ENCODE measurements around the gene CEP85L.

The CEP85L gene

GRCh38 chr6:118554698-118555097 is 96.7 kb downstream of the CEP85L start:
- no peak overlapping the region for H3K9ac ChIP-seq (ENCODE audit: low read length in 2 of 2)
- no peaks in the 10 kb centered on the region for H3K27me3 ChIP-seq (ENCODE audit: control insufficient read depth in 1 of 2, insufficient read depth in 2 of 2, low read length in 2 of 2)
- peaks cover 3% of the 10 kb centered on the region for H3K4me1 ChIP-seq (ENCODE audit: control insufficient read depth, insufficient read depth, low read length)
- no peak overlapping the region for H3K27ac ChIP-seq (ENCODE audit: low read length)
- no peaks in the 10 kb centered on the region for H3K9me3 ChIP-seq (ENCODE audit: control insufficient read depth in 2 of 2, low read length in 2 of 2)
- H3K36me3 ChIP-seq (ENCODE audit: control insufficient read depth in 2 of 2, insufficient read depth in 2 of 2, low read length in 2 of 2) = peaks cover 1 to 10% of the 10 kb centered on the region in 2 donors
- peak overlapping the region; percentile 0 to 8 for H3K4me3 ChIP-seq (ENCODE audit: low read length in 2 of 2)

GRCh38 chr6:118553132-118553531 is 98.3 kb downstream of the CEP85L start:
- Histone ChIP-seq H3K27ac (ENCODE audit: low read length) (no peak overlapping the region), H3K9me3 (ENCODE audit: control insufficient read depth in 2 of 2, low read length in 2 of 2) (no peaks in the 10 kb centered on the region), H3K36me3 (ENCODE audit: control insufficient read depth in 2 of 2, insufficient read depth in 2 of 2, low read length in 2 of 2) (peaks cover 0 to 3% of the 10 kb centered on the region in 2 donors), H3K27me3 (ENCODE audit: control insufficient read depth in 1 of 2, insufficient read depth in 2 of 2, low read length in 2 of 2) (no peaks in the 10 kb centered on the region), H3K4me3 (ENCODE audit: low read length in 2 of 2) (peak overlapping the region; percentile 69 to 71), H3K9ac (ENCODE audit: low read length in 2 of 2) (peak overlapping the region in 1 of 2 donors; percentile 39), H3K4me1 (ENCODE audit: control insufficient read depth, insufficient read depth, low read length) (peaks cover 3% of the 10 kb centered on the region)

GRCh38 chr6:118551063-118552053 is 100.0 kb downstream of the CEP85L start:
- Histone ChIP-seq H3K4me1 (ENCODE audit: control insufficient read depth, insufficient read depth, low read length) (no peaks in the 10 kb centered on the region), H3K36me3 (ENCODE audit: control insufficient read depth in 2 of 2, insufficient read depth in 2 of 2, low read length in 2 of 2) (peaks cover 0 to 3% of the 10 kb centered on the region in 2 donors), H3K27ac (ENCODE audit: low read length) (no peak overlapping the region), H3K27me3 (ENCODE audit: control insufficient read depth in 1 of 2, insufficient read depth in 2 of 2, low read length in 2 of 2) (no peaks in the 10 kb centered on the region), H3K4me3 (ENCODE audit: low read length in 2 of 2) (peak overlapping the region; percentile 69 to 71), H3K9me3 (ENCODE audit: control insufficient read depth in 2 of 2, low read length in 2 of 2) (no peaks in the 10 kb centered on the region), H3K9ac (ENCODE audit: low read length in 2 of 2) (peak overlapping the region in 1 of 2 donors; percentile 61)

DNA sequence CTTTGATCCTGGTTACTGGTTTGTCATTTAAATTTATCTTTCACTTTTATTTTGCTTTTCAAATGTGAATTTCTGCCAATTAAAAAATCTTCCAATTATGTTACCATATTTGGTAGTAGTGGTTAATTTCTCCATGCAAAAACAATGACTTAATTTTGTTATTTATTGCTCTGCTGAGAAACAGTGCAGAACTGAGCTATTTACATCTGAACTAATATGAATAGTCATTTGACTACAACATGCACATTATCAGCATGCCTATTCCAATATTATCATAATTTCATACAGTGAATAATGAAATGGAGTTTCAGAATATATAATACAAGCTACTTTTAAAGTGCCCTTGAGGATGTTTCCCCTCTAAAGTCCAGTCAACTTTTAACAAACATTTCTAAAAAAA is 102.8 kb downstream of the CEP85L start:
- H3K4me3 ChIP-seq (ENCODE audit: low read length in 2 of 2) = peak overlapping the region; percentile 67 to 71
- no peaks in the 10 kb centered on the region for H3K9me3 ChIP-seq (ENCODE audit: control insufficient read depth in 2 of 2, low read length in 2 of 2)
- peak overlapping the region; percentile 31 for H3K27ac ChIP-seq (ENCODE audit: low read length)
- no peaks in the 10 kb centered on the region for H3K36me3 ChIP-seq (ENCODE audit: control insufficient read depth in 2 of 2, insufficient read depth in 2 of 2, low read length in 2 of 2)
- peak overlapping the region; percentile 43 to 67 for H3K9ac ChIP-seq (ENCODE audit: low read length in 2 of 2)
- no peaks in the 10 kb centered on the region for H3K4me1 ChIP-seq (ENCODE audit: control insufficient read depth, insufficient read depth, low read length)
- H3K27me3 ChIP-seq (ENCODE audit: control insufficient read depth in 1 of 2, insufficient read depth in 2 of 2, low read length in 2 of 2) = no peaks in the 10 kb centered on the region

- Histone ChIP-seq H3K36me3 (ENCODE audit: control insufficient read depth in 2 of 2, insufficient read depth in 2 of 2, low read length in 2 of 2) (no peaks in the 10 kb centered on the region), H3K9ac (ENCODE audit: low read length in 2 of 2) (peak within 1 kb of the TSS; percentile 55 to 67), H3K4me1 (ENCODE audit: control insufficient read depth, insufficient read depth, low read length) (no peaks in the 10 kb centered on the region), H3K9me3 (ENCODE audit: control insufficient read depth in 2 of 2, low read length in 2 of 2) (no peaks in the 10 kb centered on the region), H3K27ac (ENCODE audit: low read length) (peak within 1 kb of the TSS; percentile 61), H3K27me3 (ENCODE audit: control insufficient read depth in 1 of 2, insufficient read depth in 2 of 2, low read length in 2 of 2) (no peaks in the 10 kb centered on the region), H3K4me3 (ENCODE audit: low read length in 2 of 2) (peak within 1 kb of the TSS; percentile 67 to 71)
Observed at GRCh38 chr6:118548136-118548535, 103.3 kb downstream of the CEP85L start, which contains the start of gene PLN. Gene PLN, plus strand, starts transcription at chr6:118548296. Its CDS starts 10,626 bp downstream, at chr6:118558922.

DNA sequence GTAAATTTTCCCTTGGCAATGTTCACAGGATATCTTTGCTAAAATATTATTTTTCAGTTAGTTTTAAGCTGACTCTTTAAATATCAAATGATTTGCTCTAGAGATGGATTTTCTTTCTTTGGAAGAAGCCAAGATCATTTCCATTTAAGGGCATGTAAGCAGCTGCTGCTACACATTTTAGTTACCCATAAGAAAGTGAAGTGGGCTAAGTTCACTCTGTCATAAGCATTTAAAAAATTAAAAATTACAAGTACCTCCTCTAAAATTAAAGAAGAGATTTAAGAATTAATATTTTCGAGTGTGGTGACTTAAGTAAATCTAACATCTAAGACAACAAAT is 104.5 kb downstream of the CEP85L start:
- H3K4me1 ChIP-seq (ENCODE audit: control insufficient read depth, insufficient read depth, low read length) = no peaks in the 10 kb centered on the region
- H3K27ac ChIP-seq (ENCODE audit: low read length) = peak overlapping the region; percentile 61
- no peaks in the 10 kb centered on the region for H3K36me3 ChIP-seq (ENCODE audit: control insufficient read depth in 2 of 2, insufficient read depth in 2 of 2, low read length in 2 of 2)
- no peaks in the 10 kb centered on the region for H3K9me3 ChIP-seq (ENCODE audit: control insufficient read depth in 2 of 2, low read length in 2 of 2)
- no peaks in the 10 kb centered on the region for H3K27me3 ChIP-seq (ENCODE audit: control insufficient read depth in 1 of 2, insufficient read depth in 2 of 2, low read length in 2 of 2)
- H3K9ac ChIP-seq (ENCODE audit: low read length in 2 of 2) = peak overlapping the region; percentile 55 to 67
- peak overlapping the region; percentile 21 to 71 for H3K4me3 ChIP-seq (ENCODE audit: low read length in 2 of 2)

DNA sequence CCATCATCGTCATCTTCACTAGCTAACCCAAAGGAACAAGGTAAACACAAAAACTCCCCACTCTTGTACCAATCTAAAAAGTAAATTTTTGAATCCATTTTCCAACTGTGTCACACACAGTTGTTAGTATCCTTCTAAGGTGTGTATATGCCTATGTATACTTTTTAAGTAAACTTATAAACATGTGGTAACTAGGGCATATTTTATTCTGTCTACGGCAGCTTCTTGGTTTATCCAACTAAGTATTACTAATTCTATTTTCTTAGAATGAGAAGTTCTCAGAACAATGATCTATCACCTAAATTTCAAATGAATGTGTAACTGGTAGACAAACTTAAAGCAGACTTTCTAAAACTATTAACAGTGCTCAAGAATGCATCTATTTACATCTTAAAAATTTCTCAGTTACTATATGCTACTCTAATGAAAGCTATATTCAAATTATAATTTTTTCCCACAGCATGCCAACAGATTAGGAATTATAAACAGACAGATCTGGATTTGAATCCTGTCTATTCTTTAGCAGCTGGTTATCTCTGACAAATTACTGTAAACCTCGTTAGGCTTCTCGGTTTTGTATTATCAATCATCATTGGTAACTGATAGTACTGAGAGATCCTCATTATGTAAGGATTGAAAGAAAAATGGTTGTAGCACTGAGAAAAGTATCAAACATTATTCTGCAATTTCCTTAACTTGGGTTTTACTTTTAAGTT is 105.1 kb downstream of the CEP85L start:
- no peaks in the 10 kb centered on the region for H3K4me1 ChIP-seq (ENCODE audit: control insufficient read depth, insufficient read depth, low read length)
- H3K27me3 ChIP-seq (ENCODE audit: control insufficient read depth in 1 of 2, insufficient read depth in 2 of 2, low read length in 2 of 2) = no peaks in the 10 kb centered on the region
- H3K9ac ChIP-seq (ENCODE audit: low read length in 2 of 2) = peak overlapping the region; percentile 1 to 67
- peak overlapping the region in 1 of 2 donors; percentile 21 for H3K4me3 ChIP-seq (ENCODE audit: low read length in 2 of 2)
- H3K9me3 ChIP-seq (ENCODE audit: control insufficient read depth in 2 of 2, low read length in 2 of 2) = no peaks in the 10 kb centered on the region
- H3K27ac ChIP-seq (ENCODE audit: low read length) = peak overlapping the region; percentile 61
- H3K36me3 ChIP-seq (ENCODE audit: control insufficient read depth in 2 of 2, insufficient read depth in 2 of 2, low read length in 2 of 2) = no peaks in the 10 kb centered on the region

- Histone ChIP-seq H3K9me3 (ENCODE audit: control insufficient read depth in 2 of 2, low read length in 2 of 2) (no peaks in the 10 kb centered on the region), H3K27me3 (ENCODE audit: control insufficient read depth in 1 of 2, insufficient read depth in 2 of 2, low read length in 2 of 2) (no peaks in the 10 kb centered on the region), H3K4me3 (ENCODE audit: low read length in 2 of 2) (no peak overlapping the region), H3K9ac (ENCODE audit: low read length in 2 of 2) (no peak overlapping the region), H3K36me3 (ENCODE audit: control insufficient read depth in 2 of 2, insufficient read depth in 2 of 2, low read length in 2 of 2) (no peaks in the 10 kb centered on the region), H3K27ac (ENCODE audit: low read length) (no peak overlapping the region), H3K4me1 (ENCODE audit: control insufficient read depth, insufficient read depth, low read length) (no peaks in the 10 kb centered on the region)
Observed at GRCh38 chr6:118544105-118544504, 107.3 kb downstream of the CEP85L start.

DNA sequence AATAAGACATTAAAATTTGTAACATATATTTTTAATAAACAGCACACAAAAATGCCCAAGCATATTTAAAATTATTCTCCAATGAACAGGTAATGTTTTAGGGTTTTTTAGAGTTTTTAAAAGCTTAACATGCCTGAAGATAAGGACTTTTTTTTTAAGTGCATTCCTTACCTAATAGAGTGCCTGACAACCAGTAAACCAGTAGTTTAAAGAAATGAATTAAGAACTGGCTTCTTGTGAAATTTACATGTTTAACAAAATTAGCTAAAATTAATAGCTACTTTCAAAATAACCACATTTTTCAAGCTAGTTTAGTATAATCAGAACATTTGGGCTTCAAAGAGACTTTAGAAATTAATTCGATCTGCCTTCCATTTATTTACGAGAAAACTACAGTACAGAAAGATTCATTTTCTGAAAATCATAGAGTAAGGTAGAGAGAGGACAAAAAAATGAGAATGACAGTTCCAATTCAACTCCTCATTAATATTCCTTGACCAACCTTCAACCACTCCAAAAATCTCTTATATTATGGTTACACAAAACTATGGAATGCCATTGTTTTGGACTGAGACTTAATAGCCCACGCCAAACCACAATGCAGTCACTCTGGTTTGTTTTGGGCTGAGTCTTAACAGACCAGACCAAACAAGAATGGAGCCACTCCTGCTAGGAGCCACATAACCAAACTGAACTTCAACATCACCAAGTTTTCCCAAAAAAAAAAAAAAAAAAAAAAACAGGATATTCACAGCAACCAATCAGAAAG is 109.0 kb downstream of the CEP85L start:
- Histone ChIP-seq H3K27ac (ENCODE audit: low read length) (no peak overlapping the region), H3K4me1 (ENCODE audit: control insufficient read depth, insufficient read depth, low read length) (no peaks in the 10 kb centered on the region), H3K36me3 (ENCODE audit: control insufficient read depth in 2 of 2, insufficient read depth in 2 of 2, low read length in 2 of 2) (no peaks in the 10 kb centered on the region), H3K9ac (ENCODE audit: low read length in 2 of 2) (no peak overlapping the region), H3K27me3 (ENCODE audit: control insufficient read depth in 1 of 2, insufficient read depth in 2 of 2, low read length in 2 of 2) (no peaks in the 10 kb centered on the region), H3K4me3 (ENCODE audit: low read length in 2 of 2) (no peak overlapping the region), H3K9me3 (ENCODE audit: control insufficient read depth in 2 of 2, low read length in 2 of 2) (no peaks in the 10 kb centered on the region)

DNA sequence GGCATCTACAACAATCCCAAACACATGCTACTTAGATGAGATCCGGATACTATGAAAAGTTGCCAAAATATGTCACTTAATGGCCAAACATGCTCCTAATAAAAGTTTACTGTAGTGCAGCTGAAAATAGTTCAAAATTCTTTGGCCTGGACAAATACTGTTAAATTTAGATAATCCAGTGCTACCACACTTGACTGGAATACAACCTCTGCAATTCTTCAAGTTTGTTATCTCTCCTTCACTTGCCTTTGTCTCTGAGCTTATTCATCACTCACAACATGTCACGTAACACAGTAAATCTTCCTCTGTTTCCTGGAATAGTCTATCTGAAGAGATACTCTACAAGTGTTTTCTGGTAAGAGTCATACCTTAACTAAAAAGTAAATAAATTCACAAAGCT is 113.8 kb downstream of the CEP85L start:
- H3K4me1 ChIP-seq (ENCODE audit: control insufficient read depth, insufficient read depth, low read length) = no peaks in the 10 kb centered on the region
- H3K27ac ChIP-seq (ENCODE audit: low read length) = no peak overlapping the region
- no peaks in the 10 kb centered on the region for H3K36me3 ChIP-seq (ENCODE audit: control insufficient read depth in 2 of 2, insufficient read depth in 2 of 2, low read length in 2 of 2)
- no peak overlapping the region for H3K4me3 ChIP-seq (ENCODE audit: low read length in 2 of 2)
- H3K27me3 ChIP-seq (ENCODE audit: control insufficient read depth in 1 of 2, insufficient read depth in 2 of 2, low read length in 2 of 2) = no peaks in the 10 kb centered on the region
- H3K9ac ChIP-seq (ENCODE audit: low read length in 2 of 2) = no peak overlapping the region
- H3K9me3 ChIP-seq (ENCODE audit: control insufficient read depth in 2 of 2, low read length in 2 of 2) = no peaks in the 10 kb centered on the region
